Caco-2 (cell line): ENCODE results near the gene NOXO1. TPM values are rescaled to one million over a fixed set of nuclear protein-coding genes. Genes with fewer than 3 reads are reported as not detected.

ENCODE experiments used
- BruUV-seq: library from RNA; stranded (reverse); fragments of 400-500 nt; replicated peaks from 2 replicates; lab custom pipeline; 2021; lab: Mats Ljungman, UMichigan
- CTCF ChIA-PET: fragments of 300-600 bp; sonication (Branson Sonifier 250); formaldehyde crosslinking; loops from one replicate; lab custom pipeline; 2022; ENCODE audit warnings: antibody characterized with exemption; lab: Charles Lee
- POLR2A ChIA-PET: fragments of 300-600 bp; sonication (Branson Sonifier 250); formaldehyde crosslinking; loops from one replicate; lab custom pipeline; 2022; ENCODE audit warnings: antibody characterized with exemption; lab: Charles Lee
- DNase-seq, 2 experiments: peaks; one replicate each; pipeline versions ENCODE4 v3.0.0 to v3.0.0-alpha.2; 2020 to 2022
- H3K27me3 ChIP-seq: replicated peaks from 2 replicates; pipeline ENCODE4 v1.6.0; 2011; ENCODE audit warnings: low read length; ENCODE audit not compliant: control insufficient read depth, insufficient read depth
- H3K36me3 ChIP-seq: 2 replicates; pipeline ENCODE4 v1.5.1; 2011; ENCODE audit warnings: low read length; ENCODE audit not compliant: control insufficient read depth, insufficient read depth
- H3K4me1 ChIP-seq: fragments of 250-450 bp; sonication (Bioruptor Pico); 2 replicates; pipeline ENCODE4 v1.5.1; 2020; ENCODE audit warnings: mild to moderate bottlenecking
- H3K4me3 ChIP-seq: 2 replicates; pipeline ENCODE4 v1.5.1; 2011; ENCODE audit warnings: low read depth, mild to moderate bottlenecking, control low read depth, low read length
- H3K9me3 ChIP-seq: fragments of 250-450 bp; sonication (Bioruptor Pico); 2 replicates; pipeline ENCODE4 v1.5.1; 2020; ENCODE audit warnings: mild to moderate bottlenecking, moderate library complexity
- H3K27ac Mint-ChIP-seq: one replicate; pipeline ENCODE4 v1.8.0; 2022; ENCODE audit warnings: mixed read lengths; ENCODE audit not compliant: unreplicated experiment
- H3K27me3 Mint-ChIP-seq: one replicate; pipeline ENCODE4 v1.8.0; 2022; ENCODE audit warnings: mixed read lengths; ENCODE audit not compliant: insufficient read depth, unreplicated experiment
- H3K36me3 Mint-ChIP-seq: one replicate; pipeline ENCODE4 v1.8.0; 2022; ENCODE audit warnings: mild to moderate bottlenecking, mixed read lengths; ENCODE audit not compliant: insufficient read depth, unreplicated experiment
- H3K4me1 Mint-ChIP-seq: one replicate; pipeline ENCODE4 v1.8.0; 2022; ENCODE audit warnings: low read depth, mixed read lengths; ENCODE audit not compliant: unreplicated experiment
- H3K4me3 Mint-ChIP-seq: one replicate; pipeline ENCODE4 v1.8.0; 2022; ENCODE audit warnings: mild to moderate bottlenecking, moderate library complexity, mixed read lengths; ENCODE audit not compliant: unreplicated experiment
- H3K9me3 Mint-ChIP-seq: one replicate; pipeline ENCODE4 v1.8.0; 2022; ENCODE audit warnings: mixed read lengths; ENCODE audit not compliant: unreplicated experiment
- intact Hi-C: fragments of 100-400 bp; cut with micrococcal nuclease; formaldehyde crosslinking; loops from one replicate; pipeline ENCODE4 v1.10.0; 2022; ENCODE audit not compliant: unreplicated experiment
- total RNA-seq: library from RNA; stranded (reverse); gene quantifications from 2 replicates; pipeline ENCODE4 v1.2.3, GENCODE V29; 2022
- TF ChIP-seq, protein P1 (sequence below), 2 experiments: fragments of 200-600 bp in 1 of 2; IDR thresholded peaks; 1 replicate in 1 of 2; 2 replicates in 1 of 2; pipeline versions ENCODE4 v1.5.1 to v1.8.0; 2011 to 2022; ENCODE audit warnings: antibody characterized with exemption in 1 of 2, control low read depth in 1 of 2, inconsistent platforms in 1 of 2, low read depth in 1 of 2, low read length in 1 of 2, mild to moderate bottlenecking in 1 of 2, moderate library complexity in 1 of 2; ENCODE audit not compliant: insufficient read depth in 1 of 2, severe bottlenecking in 1 of 2, unreplicated experiment in 1 of 2

The NOXO1 gene
- total RNA-seq, 1 experiment from 2014 or later: 1.1 TPM

DNA sequence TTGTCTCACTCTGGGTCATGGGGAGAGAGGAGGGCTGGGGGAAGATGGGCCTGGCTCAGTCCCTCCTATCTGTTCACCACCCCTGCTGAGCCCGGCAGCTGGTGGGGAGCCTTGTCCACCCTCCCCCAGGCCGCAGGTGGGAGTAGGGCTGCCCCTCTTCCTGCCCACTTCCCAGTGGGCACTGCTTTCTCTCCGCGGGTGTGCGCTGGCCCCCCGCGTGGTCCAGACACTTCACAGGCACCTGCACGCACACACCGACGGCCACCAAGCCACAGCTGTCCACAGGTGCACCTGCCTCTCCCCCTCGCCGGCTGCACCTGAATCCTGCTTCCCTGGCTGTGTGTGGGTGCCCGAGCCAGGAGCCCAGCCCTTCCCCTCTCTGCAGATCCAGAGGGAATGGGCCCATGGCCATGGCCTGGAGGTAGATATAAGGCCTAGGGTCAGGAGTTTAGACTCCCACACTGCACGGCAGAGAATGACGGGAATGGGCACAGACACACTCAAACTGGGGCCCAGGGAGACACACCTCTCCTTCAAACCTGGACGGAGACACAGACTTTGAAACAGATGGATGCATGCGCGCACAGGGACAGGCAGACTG is 47.5 kb upstream of the NOXO1 start:
- no peak for DNase-seq
- H3K9me3 Mint-ChIP-seq: no peaks in the 10 kb centered on the region
- no peaks in the 10 kb centered on the region for H3K36me3 Mint-ChIP-seq
- ChIA-PET POLR2A (no interaction called here), CTCF (interaction anchor here (1.0 kb wide), 1 partner anchor 19 kb away, joined by 3 read pairs; the partner anchor contains the start of genes NTHL1 and TSC2)
- H3K27ac Mint-ChIP-seq: no peak overlapping the region
- intact Hi-C loops: no loop called here
- BruUV-seq: no TSS peak
- no peaks in the 10 kb centered on the region for H3K9me3 ChIP-seq
- H3K4me3 Mint-ChIP-seq: no peak overlapping the region
- no peaks in the 10 kb centered on the region for H3K27me3 Mint-ChIP-seq
- peaks cover 10% of the 10 kb centered on the region for H3K4me1 ChIP-seq
- H3K27me3 ChIP-seq: no peaks in the 10 kb centered on the region
- H3K4me1 Mint-ChIP-seq: peaks cover 6% of the 10 kb centered on the region
- H3K4me3 ChIP-seq: no peak overlapping the region
- H3K36me3 ChIP-seq: no peaks in the 10 kb centered on the region
- TF ChIP-seq, protein P1, sequence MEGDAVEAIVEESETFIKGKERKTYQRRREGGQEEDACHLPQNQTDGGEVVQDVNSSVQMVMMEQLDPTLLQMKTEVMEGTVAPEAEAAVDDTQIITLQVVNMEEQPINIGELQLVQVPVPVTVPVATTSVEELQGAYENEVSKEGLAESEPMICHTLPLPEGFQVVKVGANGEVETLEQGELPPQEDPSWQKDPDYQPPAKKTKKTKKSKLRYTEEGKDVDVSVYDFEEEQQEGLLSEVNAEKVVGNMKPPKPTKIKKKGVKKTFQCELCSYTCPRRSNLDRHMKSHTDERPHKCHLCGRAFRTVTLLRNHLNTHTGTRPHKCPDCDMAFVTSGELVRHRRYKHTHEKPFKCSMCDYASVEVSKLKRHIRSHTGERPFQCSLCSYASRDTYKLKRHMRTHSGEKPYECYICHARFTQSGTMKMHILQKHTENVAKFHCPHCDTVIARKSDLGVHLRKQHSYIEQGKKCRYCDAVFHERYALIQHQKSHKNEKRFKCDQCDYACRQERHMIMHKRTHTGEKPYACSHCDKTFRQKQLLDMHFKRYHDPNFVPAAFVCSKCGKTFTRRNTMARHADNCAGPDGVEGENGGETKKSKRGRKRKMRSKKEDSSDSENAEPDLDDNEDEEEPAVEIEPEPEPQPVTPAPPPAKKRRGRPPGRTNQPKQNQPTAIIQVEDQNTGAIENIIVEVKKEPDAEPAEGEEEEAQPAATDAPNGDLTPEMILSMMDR (IDR thresholded peaks at IDR 0.05; ENCODE audit: insufficient read depth in 1 of 2, low read depth in 1 of 2, low read length in 1 of 2, severe bottlenecking in 1 of 2, unreplicated experiment in 1 of 2): no peak

DNA sequence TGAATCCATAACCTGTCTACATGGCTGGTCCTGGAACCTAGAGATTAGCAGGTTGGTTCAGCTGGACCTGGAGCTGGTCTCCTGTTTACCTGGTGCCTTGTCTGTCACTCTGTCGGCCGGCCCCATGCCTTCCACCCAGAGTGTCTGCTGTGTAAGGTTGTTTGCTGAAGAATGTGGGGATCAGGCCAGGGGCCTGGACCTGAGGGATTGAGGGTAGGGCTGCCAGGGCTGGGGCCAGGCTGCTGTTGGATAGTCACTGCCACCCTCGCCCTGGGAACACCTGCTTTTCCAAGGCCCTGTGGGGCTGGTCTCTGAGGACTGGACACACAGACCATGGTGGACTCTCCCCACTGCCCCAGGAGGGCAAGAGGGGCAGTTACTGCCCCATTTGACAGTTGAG is 46.9 kb upstream of the NOXO1 start:
- H3K4me1 Mint-ChIP-seq: peaks cover 9% of the 10 kb centered on the region
- peak overlapping the region; percentile 44; the same call in 1 of the 2 replicates for H3K4me3 ChIP-seq
- H3K9me3 Mint-ChIP-seq: no peaks in the 10 kb centered on the region
- no peaks in the 10 kb centered on the region for H3K36me3 Mint-ChIP-seq
- intact Hi-C loops: no loop called here
- BruUV-seq: no TSS peak
- no peaks in the 10 kb centered on the region for H3K27me3 Mint-ChIP-seq
- DNase-seq: no peak
- H3K27ac Mint-ChIP-seq: no peak overlapping the region
- ChIA-PET POLR2A (no interaction called here), CTCF (interaction anchor here (1.0 kb wide), 1 partner anchor 19 kb away, joined by 3 read pairs; the partner anchor contains the start of genes NTHL1 and TSC2)
- H3K4me1 ChIP-seq: peaks cover 10% of the 10 kb centered on the region; the same call in 1 of the 2 replicates
- H3K4me3 Mint-ChIP-seq: peak overlapping the region; percentile 73
- no peaks in the 10 kb centered on the region for H3K27me3 ChIP-seq
- H3K36me3 ChIP-seq: no peaks in the 10 kb centered on the region
- TF ChIP-seq, protein P1 (IDR thresholded peaks at IDR 0.05; ENCODE audit: insufficient read depth in 1 of 2, low read depth in 1 of 2, low read length in 1 of 2, severe bottlenecking in 1 of 2, unreplicated experiment in 1 of 2): no peak
- no peaks in the 10 kb centered on the region for H3K9me3 ChIP-seq

DNA sequence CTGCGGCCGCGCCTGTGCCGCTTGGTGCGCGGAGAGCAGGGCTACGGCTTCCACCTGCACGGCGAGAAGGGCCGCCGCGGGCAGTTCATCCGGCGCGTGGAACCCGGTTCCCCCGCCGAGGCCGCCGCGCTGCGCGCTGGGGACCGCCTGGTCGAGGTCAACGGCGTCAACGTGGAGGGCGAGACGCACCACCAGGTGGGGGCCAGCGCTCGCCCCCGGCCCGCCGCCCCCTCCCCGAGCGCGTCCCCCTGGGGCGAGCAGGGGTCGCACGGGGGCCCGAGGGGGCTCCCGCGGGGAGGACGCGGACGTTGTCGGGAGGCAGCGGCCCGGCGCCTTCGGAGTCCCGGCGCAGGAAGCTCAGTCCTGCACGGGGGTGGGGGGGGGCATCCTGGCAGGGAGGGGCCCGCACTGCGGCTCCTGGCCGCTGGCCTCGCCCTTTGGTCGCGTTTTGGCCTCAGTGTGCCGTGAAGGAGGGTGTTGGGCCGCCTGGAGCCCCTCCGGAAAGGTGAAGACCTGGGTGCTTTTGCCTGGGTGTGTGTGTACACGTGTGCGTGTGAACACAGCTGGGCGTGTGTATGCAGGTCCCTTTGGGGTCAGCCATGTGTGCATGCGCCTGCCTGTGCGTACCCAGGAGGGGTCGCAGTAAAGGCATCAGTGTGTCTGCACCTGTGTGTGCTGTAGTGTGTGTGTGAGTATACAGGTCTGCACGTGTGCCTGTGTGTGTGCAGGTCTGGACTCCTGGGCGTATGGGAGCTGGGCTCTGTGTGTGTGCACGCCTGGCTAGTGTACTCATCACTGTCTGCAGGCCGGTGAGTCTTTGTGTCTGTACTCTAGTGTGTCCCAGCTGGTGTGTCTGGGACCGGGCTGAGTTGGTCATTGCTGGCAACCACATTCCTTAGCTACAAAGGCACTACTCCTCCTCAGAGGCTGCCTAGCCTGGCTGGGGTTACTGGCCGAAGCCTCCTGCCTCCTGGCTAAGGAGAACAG is 46.0 kb upstream of the NOXO1 start:
- peaks cover 17% of the 10 kb centered on the region for H3K4me1 ChIP-seq
- BruUV-seq: no TSS peak
- H3K9me3 ChIP-seq: no peaks in the 10 kb centered on the region
- DNase-seq: peak in 1 of 2 experiments; percentile 51
- CTCF ChIA-PET: interaction anchor here (1.0 kb wide), 1 partner anchor 20 kb away, joined by 3 read pairs; the partner anchor contains the start of genes NTHL1 and TSC2
- intact Hi-C loops: loop anchor here (1.0 kb wide), 1 partner anchor 20 kb away; the partner anchor contains the start of genes NTHL1 and TSC2
- Mint-ChIP-seq H3K4me3 (peak overlapping the region; percentile 73), H3K9me3 (no peaks in the 10 kb centered on the region), H3K4me1 (peaks cover 17% of the 10 kb centered on the region), H3K36me3 (no peaks in the 10 kb centered on the region), H3K27ac (no peak overlapping the region), H3K27me3 (no peaks in the 10 kb centered on the region)
- H3K36me3 ChIP-seq: no peaks in the 10 kb centered on the region
- POLR2A ChIA-PET: interaction anchor here (0.6 kb wide), 1 partner anchor 12 kb away, joined by 6 read pairs; no protein-coding TSS in a partner anchor
- H3K4me3 ChIP-seq: peak overlapping the region; percentile 44
- no peaks in the 10 kb centered on the region for H3K27me3 ChIP-seq
- TF ChIP-seq, protein P1 (IDR thresholded peaks at IDR 0.05; ENCODE audit: insufficient read depth in 1 of 2, low read depth in 1 of 2, low read length in 1 of 2, severe bottlenecking in 1 of 2, unreplicated experiment in 1 of 2): peak in 1 of 2 experiments; percentile 19
